Erythroblast (primary cell): ENCODE measurements around the gene FOXL1.

ENCODE experiments used
- GATA1 ChIP-seq: IDR thresholded peaks from 2 replicates; pipeline ENCODE4 v1.6.1; 2011; ENCODE audit warnings: low read depth, mild to moderate bottlenecking, control low read depth, low read length, moderate library complexity
- POLR2A ChIP-seq: IDR thresholded peaks from 2 replicates; pipeline ENCODE4 v1.6.1; 2011; ENCODE audit warnings: mild to moderate bottlenecking, low read length

DNA sequence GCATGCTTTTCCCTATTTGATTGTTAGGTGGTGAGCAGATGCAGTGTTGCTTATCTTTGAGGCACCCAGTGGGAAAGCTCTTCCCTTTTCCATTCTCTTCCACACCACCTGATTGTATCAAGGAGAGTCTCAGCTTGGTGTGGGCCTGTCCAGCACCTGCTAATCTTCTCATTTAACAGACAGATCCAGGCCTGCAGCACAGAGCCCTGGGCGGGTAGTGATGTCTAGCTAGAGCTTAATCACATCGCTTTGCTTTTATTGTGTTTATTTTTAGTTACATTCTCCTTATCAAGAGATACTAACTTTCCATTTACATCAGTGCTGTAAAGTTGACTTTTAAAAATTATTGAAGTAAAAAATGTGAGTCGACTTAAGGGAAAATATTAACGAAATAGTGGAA, 24.2 kb downstream of the FOXL1 start:
- TF ChIP-seq POLR2A (no peak), GATA1 (no peak)
